HUES64 (cell line): ENCODE results near the gene AURKB.

Source experiments
- H3K27ac ChIP-seq: 2 replicates; pipeline ENCODE4 v1.7.0; 2013; ENCODE audit warnings: low read depth, low read length, inconsistent platforms
- H3K27me3 ChIP-seq: 2 replicates; pipeline ENCODE4 v1.6.1; 2013; ENCODE audit warnings: mild to moderate bottlenecking, low read length; ENCODE audit not compliant: insufficient read depth
- H3K36me3 ChIP-seq: 2 replicates; pipeline ENCODE4 v1.6.1; 2013; ENCODE audit warnings: mild to moderate bottlenecking, low read length; ENCODE audit not compliant: insufficient read depth
- H3K4me1 ChIP-seq: 2 replicates; pipeline ENCODE4 v1.6.1; 2013; ENCODE audit warnings: mild to moderate bottlenecking, low read length, moderate library complexity; ENCODE audit not compliant: insufficient read depth
- H3K4me3 ChIP-seq: 2 replicates; pipeline ENCODE4 v1.5.1; 2013; ENCODE audit warnings: mild to moderate bottlenecking, low read length, moderate library complexity
- H3K9ac ChIP-seq: 2 replicates; pipeline ENCODE4 v1.6.1; 2013; ENCODE audit warnings: mild to moderate bottlenecking, low read depth, low read length
- H3K9me3 ChIP-seq: 2 replicates; pipeline ENCODE4 v1.6.1; 2013; ENCODE audit warnings: low read depth, low read length; ENCODE audit not compliant: insufficient read depth
- WGBS: fragments of 150-250, 120-280 bp; methylation state at CpG from one replicate; pipeline ENCODE4 v1.1.7; 2013; ENCODE audit warnings: missing lambda C conversion rate; 5-methylcytosine and 5-hydroxymethylcytosine counted together

Gene AURKB

DNA sequence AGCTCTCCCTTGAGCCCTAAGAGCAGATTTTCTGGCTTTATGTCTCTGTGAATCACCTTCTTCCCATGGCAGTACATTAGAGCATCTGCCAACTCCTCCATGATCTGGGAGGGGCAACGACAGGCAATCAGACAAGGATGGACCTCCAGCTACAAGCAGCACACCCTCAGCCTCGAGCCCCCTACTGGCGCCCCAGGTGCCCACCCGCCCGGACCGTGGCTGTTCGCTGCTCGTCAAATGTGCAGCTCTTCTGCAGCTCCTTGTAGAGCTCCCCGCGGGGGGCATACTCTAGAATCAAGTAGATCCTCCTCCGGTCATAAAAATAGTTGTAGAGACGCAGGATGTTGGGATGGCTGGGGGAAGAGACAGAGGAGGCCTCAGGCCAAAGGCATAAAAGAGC, 3.8 kb downstream of the AURKB start:
- WGBS: 96% methylated on average over 12 of the region's 12 CpGs
- no peak overlapping the region for H3K4me3 ChIP-seq
- H3K27me3 ChIP-seq: no peaks in the 10 kb centered on the region
- peaks cover 49% of the 10 kb centered on the region for H3K36me3 ChIP-seq
- no peaks in the 10 kb centered on the region for H3K9me3 ChIP-seq
- H3K4me1 ChIP-seq: peaks cover 6% of the 10 kb centered on the region; the same call in 1 of the 2 replicates
- no peak overlapping the region for H3K9ac ChIP-seq
- H3K27ac ChIP-seq: no peak overlapping the region

DNA sequence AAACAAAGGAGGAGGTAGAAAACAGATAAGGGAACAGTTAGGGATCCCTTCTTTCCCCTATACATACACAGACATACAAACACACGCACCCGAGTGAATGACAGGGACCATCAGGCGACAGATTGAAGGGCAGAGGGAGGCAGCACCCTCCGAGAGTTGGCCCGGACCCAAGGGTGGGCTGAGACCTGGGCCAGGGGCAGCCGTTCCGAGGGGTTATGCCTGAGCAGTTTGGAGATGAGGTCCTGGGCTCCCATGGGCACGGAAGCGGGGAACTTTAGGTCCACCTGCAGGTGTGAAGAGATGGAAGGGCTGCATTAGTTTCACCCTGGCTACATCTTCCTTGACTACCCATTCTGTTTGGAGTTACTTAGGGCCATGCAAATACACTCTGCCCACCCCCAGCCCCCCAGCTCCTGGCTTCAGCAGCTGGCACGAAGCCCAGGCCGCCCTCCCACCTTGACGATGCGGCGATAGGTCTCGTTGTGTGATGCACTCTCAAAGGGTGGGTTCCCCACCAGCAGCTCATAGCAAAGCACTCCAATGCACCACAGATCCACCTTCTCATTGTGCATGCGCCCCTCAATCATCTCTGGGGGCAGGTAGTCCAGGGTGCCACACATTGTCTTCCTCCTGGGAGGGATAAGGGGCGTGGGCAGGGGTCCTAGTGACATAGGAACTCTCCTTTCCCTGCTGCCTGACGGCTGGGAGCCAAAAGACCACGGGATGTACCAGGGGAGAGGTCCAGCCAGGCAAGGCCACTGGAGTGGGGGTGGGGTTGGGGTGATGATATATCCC, 5.4 kb downstream of the AURKB start:
- Histone ChIP-seq H3K36me3 (peaks cover 52% of the 10 kb centered on the region), H3K27ac (no peak overlapping the region), H3K4me3 (no peak overlapping the region), H3K4me1 (peaks cover 6% of the 10 kb centered on the region; the same call in 1 of the 2 replicates), H3K9me3 (no peaks in the 10 kb centered on the region), H3K27me3 (no peaks in the 10 kb centered on the region), H3K9ac (no peak overlapping the region)
- 90% methylated on average over 19 of the region's 19 CpGs for WGBS

DNA sequence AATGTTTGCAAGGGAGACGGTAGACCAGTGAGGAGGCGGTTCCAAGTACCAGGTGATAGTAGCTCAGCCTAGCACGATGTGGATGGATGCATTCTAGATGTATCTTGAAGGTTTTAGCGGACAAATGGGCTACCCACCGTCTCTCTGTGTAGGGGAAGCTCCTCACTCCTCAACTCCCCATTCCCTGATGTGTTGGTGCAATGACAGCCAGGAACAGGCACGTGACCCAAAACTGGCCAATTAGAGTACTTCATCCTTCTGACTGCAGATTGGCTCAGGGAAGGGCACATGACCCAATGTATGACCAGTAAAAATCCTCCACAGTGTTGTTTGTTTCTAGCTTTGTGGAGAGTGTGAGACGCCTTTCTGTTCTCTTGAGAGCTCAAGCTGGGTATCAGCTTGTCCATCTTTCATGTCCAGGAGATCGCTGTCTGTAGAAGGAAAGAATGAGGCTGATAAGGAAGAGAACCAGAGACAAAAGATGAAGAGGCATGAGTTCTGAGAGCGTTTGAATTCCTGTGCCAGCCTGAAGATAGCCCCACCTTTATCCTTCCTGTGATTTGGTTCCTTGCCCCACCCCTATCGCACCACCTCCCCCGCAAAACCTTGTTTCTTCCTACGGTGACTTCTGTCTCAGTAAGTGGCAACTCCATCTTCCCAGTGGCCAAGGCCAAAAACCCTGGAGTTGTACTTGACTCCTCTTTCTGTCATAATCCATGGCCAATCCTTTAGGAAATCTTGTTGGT, 18.1 kb downstream of the AURKB start:
- peaks cover 12% of the 10 kb centered on the region for H3K4me1 ChIP-seq
- WGBS: 20% methylated on average over 12 of the region's 12 CpGs
- H3K9me3 ChIP-seq: no peaks in the 10 kb centered on the region
- H3K9ac ChIP-seq: peak overlapping the region; percentile 55
- H3K36me3 ChIP-seq: no peaks in the 10 kb centered on the region
- peaks cover 21% of the 10 kb centered on the region for H3K27me3 ChIP-seq
- peak overlapping the region; percentile 32; the same call in 1 of the 2 replicates for H3K27ac ChIP-seq
- peak overlapping the region; percentile 50 for H3K4me3 ChIP-seq

DNA sequence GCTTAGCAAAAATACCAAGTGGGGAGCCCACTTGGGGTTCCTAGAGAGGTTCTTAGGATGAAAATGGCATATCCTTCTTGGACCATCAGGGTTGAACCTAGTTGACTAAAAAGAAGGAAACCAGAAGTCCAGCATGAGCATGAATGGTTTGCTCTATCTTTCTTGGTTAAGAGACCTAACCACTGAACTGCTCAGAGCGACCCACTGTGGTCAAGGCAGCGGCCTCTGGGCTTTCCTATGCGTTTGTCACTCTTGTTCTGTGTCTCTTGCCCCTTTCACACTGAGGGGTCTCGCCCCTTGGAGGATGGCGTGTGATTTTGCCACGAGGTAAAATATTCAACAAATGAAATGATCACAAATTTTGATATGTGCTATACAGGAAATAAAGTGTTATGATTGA, 19.9 kb downstream of the AURKB start:
- H3K4me3 ChIP-seq: peak overlapping the region; percentile 78
- no peaks in the 10 kb centered on the region for H3K36me3 ChIP-seq
- no peak overlapping the region for H3K27ac ChIP-seq
- H3K9me3 ChIP-seq: no peaks in the 10 kb centered on the region
- no peak overlapping the region for H3K9ac ChIP-seq
- peaks cover 21% of the 10 kb centered on the region for H3K27me3 ChIP-seq
- peaks cover 12% of the 10 kb centered on the region for H3K4me1 ChIP-seq
- WGBS: 57% methylated on average over 5 of the region's 6 CpGs

DNA sequence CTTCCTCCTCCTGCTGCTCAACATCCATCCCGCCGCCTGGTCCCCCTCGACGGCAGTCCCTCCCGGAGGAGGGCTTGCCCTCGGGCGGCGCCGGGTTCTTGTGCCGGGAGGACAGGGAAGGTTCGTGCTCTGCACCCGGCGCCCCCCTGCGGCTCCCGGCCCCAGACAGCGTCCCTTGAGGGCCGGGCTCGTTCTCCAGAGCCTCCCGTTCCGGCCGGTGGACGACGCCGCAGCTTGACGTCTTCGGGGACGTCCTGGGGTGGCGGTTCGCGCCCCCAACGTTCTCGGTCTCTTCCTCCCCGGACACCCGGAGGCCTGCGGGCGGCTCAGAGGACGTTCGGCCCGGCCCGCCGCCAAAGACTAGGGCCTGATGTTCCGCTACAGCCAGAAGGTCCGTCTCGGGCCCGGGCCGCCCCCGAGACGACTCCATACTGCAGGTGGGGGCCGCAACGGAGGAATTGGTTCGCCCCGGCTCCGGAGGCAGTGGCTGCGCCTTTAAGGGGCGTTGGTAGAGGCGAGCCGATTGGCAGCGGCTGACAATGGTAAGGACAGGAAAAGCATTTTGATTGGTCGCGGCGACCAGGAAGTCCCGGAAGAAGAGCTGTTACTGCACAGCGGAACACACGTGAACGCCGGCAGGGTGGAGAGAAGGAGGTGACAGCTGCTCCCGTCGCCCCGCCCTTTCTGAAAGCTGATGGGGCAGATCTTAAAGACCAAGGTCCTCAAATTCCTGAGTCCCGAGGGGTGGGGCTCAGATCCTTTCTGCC, 20.5 kb downstream of the AURKB start, which contains the start of gene BORCS6:
Gene BORCS6 (minus strand): TSS at position 470 of the 767 bp plus-strand sequence. CDS start 40 bp downstream, at position 430.
- peak within 1 kb of the TSS; percentile 52 for H3K9ac ChIP-seq
- H3K36me3 ChIP-seq: no peaks in the 10 kb centered on the region
- H3K27me3 ChIP-seq: peaks cover 21% of the 10 kb centered on the region
- H3K9me3 ChIP-seq: no peaks in the 10 kb centered on the region
- peak within 1 kb of the TSS; percentile 33; the same call in 1 of the 2 replicates for H3K27ac ChIP-seq
- H3K4me1 ChIP-seq: peaks cover 12% of the 10 kb centered on the region
- peak within 1 kb of the TSS; percentile 78 for H3K4me3 ChIP-seq
- WGBS: under 1% methylated on average over 70 of the region's 70 CpGs

DNA sequence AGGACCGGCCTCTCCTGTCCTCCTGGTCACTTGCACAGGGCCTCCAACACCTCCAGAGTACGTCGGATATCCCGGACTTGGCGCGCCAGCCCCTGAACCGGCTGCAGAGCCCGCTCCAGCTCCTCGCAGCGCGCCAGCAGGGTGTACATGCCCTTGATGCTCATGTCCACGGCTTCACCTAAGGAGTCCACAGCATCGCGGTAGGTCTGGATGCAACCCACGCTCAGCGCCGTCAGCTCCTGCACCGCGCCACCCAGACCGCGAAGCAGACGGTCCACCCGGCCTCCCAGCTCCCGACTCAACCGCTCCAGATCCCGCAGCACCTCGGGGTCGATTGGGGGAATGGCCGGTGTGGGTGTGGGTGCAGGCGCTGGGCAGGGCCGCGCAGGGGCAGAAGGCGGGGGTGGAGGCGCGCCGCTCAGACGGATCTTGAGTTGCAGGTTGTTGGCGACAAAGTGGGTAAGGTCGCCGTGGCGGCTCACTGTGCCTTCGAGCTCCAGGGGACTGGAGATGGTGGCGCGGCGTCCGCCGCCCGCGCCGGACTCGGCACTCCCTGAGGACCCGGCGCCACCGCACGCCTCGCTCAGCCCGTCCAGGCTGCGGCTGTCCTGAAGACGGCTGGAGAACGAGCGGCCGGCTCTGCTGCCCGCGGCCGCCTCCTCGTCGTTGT, 21.2 kb downstream of the AURKB start:
- H3K9ac ChIP-seq: peak overlapping the region; percentile 52
- no peaks in the 10 kb centered on the region for H3K36me3 ChIP-seq
- no peak overlapping the region for H3K27ac ChIP-seq
- H3K9me3 ChIP-seq: no peaks in the 10 kb centered on the region
- 7% methylated on average over 67 of the region's 67 CpGs for WGBS
- H3K27me3 ChIP-seq: peaks cover 21% of the 10 kb centered on the region
- H3K4me1 ChIP-seq: peaks cover 12% of the 10 kb centered on the region
- peak overlapping the region; percentile 78 for H3K4me3 ChIP-seq

DNA sequence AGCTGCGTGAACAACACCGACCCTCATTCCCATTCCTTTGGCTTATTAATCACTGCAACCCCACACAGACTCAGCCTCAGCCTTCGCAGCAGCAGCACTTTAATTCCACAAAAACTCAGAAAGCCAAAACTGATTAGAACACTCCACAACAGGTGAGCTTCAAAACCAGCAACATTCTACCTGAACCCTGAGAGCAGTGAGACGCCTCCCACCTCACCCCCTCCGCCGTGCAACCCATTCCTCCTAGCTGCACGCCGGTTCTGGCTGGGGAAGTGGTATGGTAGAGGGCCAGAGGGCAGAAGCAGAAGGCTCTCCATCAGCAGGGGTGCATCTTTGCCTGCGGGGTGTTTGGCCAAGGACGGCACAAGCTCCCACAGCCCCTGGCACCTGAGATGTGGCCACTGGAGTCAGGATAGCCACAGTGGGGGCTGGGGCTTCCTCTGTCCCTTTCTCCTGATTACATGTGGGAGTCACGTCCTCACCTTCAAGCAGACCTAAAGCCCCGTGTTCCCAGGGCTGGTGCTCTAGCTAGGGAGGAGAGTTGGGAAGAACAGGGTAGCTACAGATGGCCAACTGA, 22.0 kb downstream of the AURKB start:
- Histone ChIP-seq H3K9me3 (no peaks in the 10 kb centered on the region), H3K27ac (no peak overlapping the region), H3K36me3 (no peaks in the 10 kb centered on the region), H3K4me1 (peaks cover 12% of the 10 kb centered on the region), H3K27me3 (peaks cover 21% of the 10 kb centered on the region), H3K4me3 (peak overlapping the region; percentile 78), H3K9ac (no peak overlapping the region)
- whole genome bisulfite sequencing: 45% methylated on average over 5 of the region's 12 CpGs

DNA sequence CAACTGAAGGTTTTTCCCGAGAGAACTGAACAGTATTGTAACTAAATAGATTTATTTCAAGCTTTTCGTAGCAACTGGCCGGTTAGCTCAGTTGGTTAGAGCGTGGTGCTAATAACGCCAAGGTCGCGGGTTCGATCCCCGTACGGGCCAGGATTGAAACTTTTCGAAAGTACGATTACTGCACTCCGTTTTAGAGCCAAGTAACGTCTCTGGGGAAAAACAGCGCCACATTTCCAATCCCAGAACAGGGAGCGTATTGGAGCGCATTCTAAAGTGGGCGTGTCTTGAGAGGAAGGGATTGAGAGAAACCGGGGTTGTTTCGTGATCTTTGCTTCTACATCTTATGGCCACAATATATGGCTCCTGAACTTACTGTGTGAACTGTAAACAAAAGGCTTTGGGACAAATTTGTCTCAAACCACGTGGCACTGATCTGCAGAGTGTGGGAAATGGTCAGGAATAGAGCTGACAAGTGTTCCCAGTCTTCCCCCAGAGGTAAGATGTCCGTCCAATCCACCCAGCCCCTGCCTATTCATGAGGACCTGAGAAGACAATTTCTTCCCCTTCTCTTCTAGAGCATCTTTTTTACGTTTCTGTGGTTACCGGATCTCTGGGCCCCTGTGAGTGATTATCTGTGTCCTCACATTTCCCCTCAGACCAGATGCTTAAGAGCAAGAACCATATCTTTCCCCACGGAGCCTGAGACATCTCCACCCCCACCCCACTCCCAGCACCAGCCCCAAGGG, 22.7 kb downstream of the AURKB start:
- Histone ChIP-seq H3K9me3 (no peaks in the 10 kb centered on the region), H3K9ac (peak overlapping the region; percentile 59), H3K27ac (peak overlapping the region; percentile 70; the same call in 1 of the 2 replicates), H3K4me1 (peaks cover 12% of the 10 kb centered on the region), H3K27me3 (peaks cover 21% of the 10 kb centered on the region), H3K36me3 (no peaks in the 10 kb centered on the region), H3K4me3 (peak overlapping the region; percentile 78)
- WGBS: 3% methylated on average over 25 of the region's 25 CpGs

DNA sequence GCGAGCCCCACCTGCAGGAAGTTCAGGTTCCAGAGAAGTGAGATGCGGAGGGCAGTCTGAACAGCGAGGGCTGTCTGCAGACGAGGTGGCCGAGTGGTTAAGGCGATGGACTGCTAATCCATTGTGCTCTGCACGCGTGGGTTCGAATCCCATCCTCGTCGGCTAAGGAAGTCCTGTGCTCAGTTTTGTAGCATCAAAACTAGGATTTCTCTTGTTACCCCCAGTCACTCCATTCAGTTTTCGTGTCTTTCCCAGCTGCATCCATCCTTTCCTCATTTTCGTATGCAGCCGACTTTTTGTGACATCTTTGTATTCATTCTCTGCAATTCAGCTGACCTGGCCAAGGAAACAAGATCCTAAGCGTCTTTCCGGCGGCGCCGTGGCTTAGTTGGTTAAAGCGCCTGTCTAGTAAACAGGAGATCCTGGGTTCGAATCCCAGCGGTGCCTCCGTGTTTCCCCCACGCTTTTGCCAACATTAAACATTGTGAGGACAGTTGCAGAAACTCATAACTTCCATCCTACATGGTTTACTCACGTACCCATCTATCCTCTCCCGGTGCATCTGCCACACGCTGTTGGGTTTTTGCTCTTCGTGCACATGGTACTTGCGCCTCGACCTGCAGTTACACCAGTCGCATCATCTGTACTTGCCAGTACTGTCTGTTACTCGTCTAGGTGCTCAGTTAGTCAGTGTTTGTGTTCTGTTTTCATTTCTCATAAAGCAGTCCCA, 23.4 kb downstream of the AURKB start:
- Histone ChIP-seq H3K27me3 (peaks cover 21% of the 10 kb centered on the region), H3K27ac (peak overlapping the region; percentile 70; the same call in 1 of the 2 replicates), H3K9me3 (no peaks in the 10 kb centered on the region), H3K9ac (peak overlapping the region; percentile 59), H3K36me3 (no peaks in the 10 kb centered on the region), H3K4me3 (peak overlapping the region; percentile 73), H3K4me1 (peaks cover 12% of the 10 kb centered on the region)
- under 1% methylated on average over 32 of the region's 32 CpGs for WGBS
